NCI-H2081 treated with DMSO at 0.1 percent for 48 hours (cell line): ENCODE results near the gene OR2A42.
"Not testable (repeated sequence)": the region's sequence is repeated elsewhere in the genome, so short reads cannot be mapped to it uniquely, and the experiment has no call there.

Source experiments
- DNase-seq: peaks from one replicate; lab custom pipeline; 2025; lab: John Stamatoyannopoulos, UW

OR2A42 gene

GRCh38 chr7:144223675-144224074 is 15.7 kb downstream of the OR2A42 start:
- not testable (repeated sequence) for DNase-seq

- not testable (repeated sequence) for DNase-seq
Observed at GRCh38 chr7:144220531-144220930, 18.9 kb downstream of the OR2A42 start.

GRCh38 chr7:144219149-144219548 is 20.3 kb downstream of the OR2A42 start:
- not testable (repeated sequence) for DNase-seq

GRCh38 chr7:144218581-144218980 is 20.8 kb downstream of the OR2A42 start:
- not testable (repeated sequence) for DNase-seq

GRCh38 chr7:144217200-144217599 is 22.2 kb downstream of the OR2A42 start:
- not testable (repeated sequence) for DNase-seq

- not testable (repeated sequence) for DNase-seq
Observed at GRCh38 chr7:144205306-144205705, 34.1 kb downstream of the OR2A42 start.

- not testable (repeated sequence) for DNase-seq
Observed at GRCh38 chr7:144203086-144203485, 36.3 kb downstream of the OR2A42 start.

GRCh38 chr7:144201978-144202377 is 37.4 kb downstream of the OR2A42 start:
- not testable (repeated sequence) for DNase-seq

GRCh38 chr7:144198934-144199333 is 40.5 kb downstream of the OR2A42 start:
- not testable (repeated sequence) for DNase-seq

- DNase-seq, result not testable (repeated sequence)
Observed at GRCh38 chr7:144195212-144195872, 44.1 kb downstream of the OR2A42 start, which contains the start of gene ARHGEF35. ARHGEF35 (minus strand) TSS chr7:144195833; CDS start chr7:144188383, 7,450 bp downstream.

GRCh38 chr7:144194453-144194852 is 45.0 kb downstream of the OR2A42 start:
- not testable (repeated sequence) for DNase-seq

- DNase-seq, result not testable (repeated sequence)
Observed at GRCh38 chr7:144193782-144194181, 45.6 kb downstream of the OR2A42 start.

- not testable (repeated sequence) for DNase-seq
Observed at GRCh38 chr7:144188578-144189171, 50.7 kb downstream of the OR2A42 start.

GRCh38 chr7:144187848-144188247 is 51.6 kb downstream of the OR2A42 start:
- not testable (repeated sequence) for DNase-seq

- not testable (repeated sequence) for DNase-seq
Observed at GRCh38 chr7:144183166-144183565, 56.2 kb downstream of the OR2A42 start, which contains the start of gene CTAGE4. CTAGE4 (plus strand) TSS chr7:144183466; CDS start chr7:144183504, 38 bp downstream.

GRCh38 chr7:144179165-144179479 is 60.3 kb downstream of the OR2A42 start:
- not testable (repeated sequence) for DNase-seq

- DNase-seq, result not testable (repeated sequence)
Observed at GRCh38 chr7:144178380-144179164, 60.8 kb downstream of the OR2A42 start.
